Astrocyte (in vitro differentiated cells and primary cell): ENCODE results near the gene COL23A1.
"Not testable (repeated sequence)": the region's sequence is repeated elsewhere in the genome, so short reads cannot be mapped to it uniquely, and the experiment has no call there.

Experiments used
- EZH2 ChIP-seq: IDR thresholded peaks from 2 replicates; pipeline ENCODE4 v1.6.1; 2012; ENCODE audit warnings: mild to moderate bottlenecking, low read length, inconsistent platforms; ENCODE audit not compliant: insufficient read depth
- TF ChIP-seq, protein P1 (sequence below): IDR thresholded peaks from 2 replicates; pipeline ENCODE4 v1.5.1; 2011; ENCODE audit warnings: low read depth, mild to moderate bottlenecking, inconsistent platforms, low read length, moderate library complexity; ENCODE audit not compliant: insufficient read depth

DNA sequence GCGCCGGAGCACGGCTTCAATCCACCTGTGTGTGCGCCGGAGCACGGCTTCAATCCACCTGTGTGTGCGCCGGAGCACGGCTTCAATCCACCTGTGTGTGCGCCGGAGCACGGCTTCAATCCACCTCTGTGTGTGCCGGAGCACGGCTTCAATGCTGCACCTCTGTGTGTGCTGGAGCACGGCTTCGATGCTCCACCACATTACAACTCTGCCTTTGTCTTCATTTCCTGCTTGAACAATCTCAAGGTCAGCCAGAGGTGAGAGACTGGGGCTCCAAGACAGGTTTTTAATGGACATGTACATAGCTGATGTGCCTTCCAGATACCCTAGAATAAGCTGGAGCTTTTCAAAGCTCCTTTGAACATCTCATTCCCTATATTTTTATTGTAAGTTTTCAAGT lies 287.9 kb downstream of the COL23A1 start:
- not testable (repeated sequence) for TF ChIP-seq EZH2
- TF ChIP-seq, protein P1, sequence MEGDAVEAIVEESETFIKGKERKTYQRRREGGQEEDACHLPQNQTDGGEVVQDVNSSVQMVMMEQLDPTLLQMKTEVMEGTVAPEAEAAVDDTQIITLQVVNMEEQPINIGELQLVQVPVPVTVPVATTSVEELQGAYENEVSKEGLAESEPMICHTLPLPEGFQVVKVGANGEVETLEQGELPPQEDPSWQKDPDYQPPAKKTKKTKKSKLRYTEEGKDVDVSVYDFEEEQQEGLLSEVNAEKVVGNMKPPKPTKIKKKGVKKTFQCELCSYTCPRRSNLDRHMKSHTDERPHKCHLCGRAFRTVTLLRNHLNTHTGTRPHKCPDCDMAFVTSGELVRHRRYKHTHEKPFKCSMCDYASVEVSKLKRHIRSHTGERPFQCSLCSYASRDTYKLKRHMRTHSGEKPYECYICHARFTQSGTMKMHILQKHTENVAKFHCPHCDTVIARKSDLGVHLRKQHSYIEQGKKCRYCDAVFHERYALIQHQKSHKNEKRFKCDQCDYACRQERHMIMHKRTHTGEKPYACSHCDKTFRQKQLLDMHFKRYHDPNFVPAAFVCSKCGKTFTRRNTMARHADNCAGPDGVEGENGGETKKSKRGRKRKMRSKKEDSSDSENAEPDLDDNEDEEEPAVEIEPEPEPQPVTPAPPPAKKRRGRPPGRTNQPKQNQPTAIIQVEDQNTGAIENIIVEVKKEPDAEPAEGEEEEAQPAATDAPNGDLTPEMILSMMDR, result not testable (repeated sequence)
